Lower lobe of right lung (tissue), 2 donors: Measurements from ENCODE around the gene SLC6A19. TPM values are rescaled to one million over a fixed set of nuclear protein-coding genes. Genes with fewer than 3 reads are reported as not detected.

Experiments used
- ATAC-seq, 2 donors: fragments of 200-7000 bp; cut with Tn5 transposase; one replicate each; pipeline ENCODE4 v1.9.1; 2020 to 2022; ENCODE audit warnings: mild to moderate bottlenecking in 2 of 2, moderate library complexity in 2 of 2
- DNase-seq: peaks from one replicate; pipeline ENCODE4 v3.0.0-alpha.2; 2020
- H3K27ac ChIP-seq: fragments of 200-600 bp; one replicate; pipeline ENCODE4 v1.8.0; 2022
- H3K27me3 ChIP-seq: fragments of 200-600 bp; one replicate; pipeline ENCODE4 v1.8.0; 2022; ENCODE audit warnings: low read depth
- H3K36me3 ChIP-seq: fragments of 200-600 bp; one replicate; pipeline ENCODE4 v1.8.0; 2022; ENCODE audit warnings: mild to moderate bottlenecking
- H3K4me1 ChIP-seq: fragments of 200-600 bp; one replicate; pipeline ENCODE4 v1.8.0; 2022
- H3K4me3 ChIP-seq: fragments of 200-600 bp; one replicate; pipeline ENCODE4 v1.8.0; 2022; ENCODE audit warnings: mild to moderate bottlenecking
- H3K9me3 ChIP-seq: fragments of 200-600 bp; one replicate; pipeline ENCODE4 v1.8.0; 2022
- intact Hi-C: fragments of 100-400 bp; cut with DNase I; formaldehyde crosslinking; loops from one replicate; pipeline ENCODE4 v1.11.0; 2022
- total RNA-seq: library from RNA; stranded (reverse); fragmentation: NEBNext Ultra II Directional; extraction: Animal tissue kit (Norgen Biotek cat#: 25700); gene quantifications from one replicate; pipeline ENCODE4 v1.2.1, GENCODE V29; 2021
- TF ChIP-seq, protein P1 (sequence below): fragments of 200-600 bp; IDR thresholded peaks from one replicate; pipeline ENCODE4 v1.8.0; 2022; ENCODE audit warnings: antibody characterized with exemption, mild to moderate bottlenecking
- donor health status: DM: no; HTN: yes; CAD: no; lungs with severe emphysema.

Gene SLC6A19
- total RNA-seq, 1 donor from 2014 or later = not detected

DNA sequence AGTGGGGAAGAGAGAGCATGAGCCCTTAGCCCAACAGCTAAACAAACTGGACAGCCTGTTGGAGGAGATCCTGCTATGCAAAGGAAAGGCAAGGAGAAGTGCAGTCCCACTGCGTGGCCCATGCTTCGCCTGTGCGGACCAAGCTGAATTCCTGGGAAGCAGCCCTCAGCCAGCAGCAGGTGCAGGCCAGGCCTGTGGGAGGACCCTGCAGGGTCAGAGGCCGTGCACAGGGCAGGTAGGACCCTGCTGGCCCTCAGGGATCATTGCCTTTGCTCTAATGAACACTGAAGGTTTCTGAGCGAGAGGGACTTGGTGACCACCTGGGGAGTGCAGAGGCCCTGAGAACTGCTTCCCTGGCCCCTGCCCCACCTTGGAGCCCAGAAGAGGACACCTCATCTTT, 6.0 kb upstream of the SLC6A19 start:
- H3K4me1 ChIP-seq = no peaks in the 10 kb centered on the region
- H3K27ac ChIP-seq = no peak overlapping the region
- H3K9me3 ChIP-seq = no peaks in the 10 kb centered on the region
- no peaks in the 10 kb centered on the region for H3K36me3 ChIP-seq
- intact Hi-C loops = no loop called here
- TF ChIP-seq, protein P1, sequence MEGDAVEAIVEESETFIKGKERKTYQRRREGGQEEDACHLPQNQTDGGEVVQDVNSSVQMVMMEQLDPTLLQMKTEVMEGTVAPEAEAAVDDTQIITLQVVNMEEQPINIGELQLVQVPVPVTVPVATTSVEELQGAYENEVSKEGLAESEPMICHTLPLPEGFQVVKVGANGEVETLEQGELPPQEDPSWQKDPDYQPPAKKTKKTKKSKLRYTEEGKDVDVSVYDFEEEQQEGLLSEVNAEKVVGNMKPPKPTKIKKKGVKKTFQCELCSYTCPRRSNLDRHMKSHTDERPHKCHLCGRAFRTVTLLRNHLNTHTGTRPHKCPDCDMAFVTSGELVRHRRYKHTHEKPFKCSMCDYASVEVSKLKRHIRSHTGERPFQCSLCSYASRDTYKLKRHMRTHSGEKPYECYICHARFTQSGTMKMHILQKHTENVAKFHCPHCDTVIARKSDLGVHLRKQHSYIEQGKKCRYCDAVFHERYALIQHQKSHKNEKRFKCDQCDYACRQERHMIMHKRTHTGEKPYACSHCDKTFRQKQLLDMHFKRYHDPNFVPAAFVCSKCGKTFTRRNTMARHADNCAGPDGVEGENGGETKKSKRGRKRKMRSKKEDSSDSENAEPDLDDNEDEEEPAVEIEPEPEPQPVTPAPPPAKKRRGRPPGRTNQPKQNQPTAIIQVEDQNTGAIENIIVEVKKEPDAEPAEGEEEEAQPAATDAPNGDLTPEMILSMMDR = no peak
- DNase-seq (peak; percentile 24), ATAC-seq (peak in 1 of 2 donors; percentile 28)
- peaks cover 16% of the 10 kb centered on the region for H3K27me3 ChIP-seq
- no peak overlapping the region for H3K4me3 ChIP-seq

DNA sequence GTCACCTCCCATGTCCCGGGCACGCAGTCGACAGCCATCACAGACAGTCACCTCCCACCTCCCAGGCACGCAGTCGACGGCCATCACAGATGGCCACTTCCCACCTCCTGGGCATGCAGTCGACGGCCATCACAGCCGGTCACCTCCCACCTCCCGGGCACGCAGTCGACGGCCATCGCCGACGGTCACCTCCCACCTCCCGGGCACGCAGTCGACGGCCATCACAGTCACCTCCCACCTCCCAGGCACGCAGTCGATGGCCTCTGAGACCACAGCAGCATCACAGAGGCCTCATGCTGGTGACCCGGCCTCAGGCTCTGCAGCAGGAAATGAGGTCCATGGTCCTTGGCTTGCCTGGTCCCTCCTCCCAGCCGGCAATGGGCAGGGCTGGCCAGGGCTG, 5.5 kb upstream of the SLC6A19 start:
- DNase-seq = no peak
- no peak for ATAC-seq

DNA sequence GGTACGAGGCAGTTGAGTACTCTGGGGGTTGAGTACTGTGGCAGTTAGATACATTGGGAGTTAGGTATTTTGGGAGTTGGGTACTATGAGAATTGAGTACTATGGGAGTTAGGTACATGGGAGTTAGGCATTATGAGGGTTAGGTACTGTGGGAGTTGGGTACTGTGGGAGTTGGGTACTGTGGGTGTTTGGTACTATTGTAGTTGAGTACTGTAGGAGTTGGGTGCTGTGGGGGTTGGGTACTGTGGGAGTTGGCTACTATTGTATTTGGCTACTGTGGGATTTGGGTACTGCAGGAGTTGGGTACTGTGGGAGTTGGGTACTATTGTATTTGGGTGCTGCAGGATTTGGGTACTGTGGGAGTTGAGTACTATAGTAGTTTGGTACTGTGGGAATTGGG, 4.8 kb upstream of the SLC6A19 start:
- Histone ChIP-seq H3K27me3 (peaks cover 21% of the 10 kb centered on the region), H3K36me3 (no peaks in the 10 kb centered on the region), H3K9me3 (no peaks in the 10 kb centered on the region), H3K27ac (no peak overlapping the region), H3K4me1 (no peaks in the 10 kb centered on the region), H3K4me3 (no peak overlapping the region)
- ATAC-seq = no peak
- intact Hi-C loops = no loop called here
- no peak for DNase-seq
- TF ChIP-seq, protein P1 = no peak

More for the DNA sequence above, 5.5 kb upstream of the SLC6A19 start:
- Histone ChIP-seq H3K27ac (no peak overlapping the region), H3K4me3 (no peak overlapping the region), H3K4me1 (no peaks in the 10 kb centered on the region), H3K27me3 (peaks cover 18% of the 10 kb centered on the region), H3K36me3 (no peaks in the 10 kb centered on the region), H3K9me3 (no peaks in the 10 kb centered on the region)
- TF ChIP-seq, protein P1 = no peak
- intact Hi-C loops = no loop called here

DNA sequence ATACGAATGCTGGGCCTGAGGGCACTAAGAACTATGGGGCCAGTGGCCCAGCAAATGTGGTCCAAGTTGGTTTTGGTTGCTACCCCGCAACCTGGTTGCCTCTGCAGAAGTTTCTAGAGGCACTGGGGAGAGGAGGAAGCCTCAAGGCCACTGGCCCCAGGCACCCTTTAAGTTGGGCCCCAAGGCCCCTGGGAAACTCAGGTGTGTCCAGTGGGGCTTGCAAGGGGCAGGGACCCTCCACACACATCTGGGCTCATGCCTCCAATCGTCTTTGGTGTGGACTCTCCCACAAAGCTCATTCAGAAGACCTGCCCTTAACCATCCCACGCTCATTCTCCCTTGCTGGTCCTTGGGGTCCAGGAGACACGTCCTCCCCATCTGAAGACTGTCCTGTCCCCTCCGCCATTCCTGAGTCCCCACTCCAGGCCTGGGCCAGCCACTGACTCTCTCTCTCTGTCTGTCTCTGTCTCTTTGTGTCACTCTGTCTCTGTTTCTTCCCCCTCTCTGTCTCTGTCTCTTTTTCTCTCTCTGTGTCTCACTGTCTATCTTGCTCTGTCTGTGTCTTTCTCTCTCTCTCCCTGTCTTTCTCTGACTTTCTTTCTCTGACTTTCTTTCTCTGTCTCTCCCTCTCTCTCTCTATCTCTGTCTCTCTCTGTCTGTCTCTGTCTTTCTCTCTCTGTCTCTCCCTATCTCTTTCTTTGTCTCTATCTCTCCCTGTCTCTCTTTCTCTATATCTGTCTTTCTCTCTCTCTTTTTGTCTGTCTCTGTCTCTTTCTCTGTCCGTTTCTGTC, 3.3 kb upstream of the SLC6A19 start:
- no peak overlapping the region for H3K27ac ChIP-seq
- H3K36me3 ChIP-seq = no peaks in the 10 kb centered on the region
- H3K4me3 ChIP-seq = no peak overlapping the region
- intact Hi-C loops = no loop called here
- H3K4me1 ChIP-seq = no peaks in the 10 kb centered on the region
- no peaks in the 10 kb centered on the region for H3K9me3 ChIP-seq
- H3K27me3 ChIP-seq = peaks cover 21% of the 10 kb centered on the region
- ATAC-seq = no peak
- DNase-seq = peak; percentile 20
- TF ChIP-seq, protein P1 = no peak

DNA sequence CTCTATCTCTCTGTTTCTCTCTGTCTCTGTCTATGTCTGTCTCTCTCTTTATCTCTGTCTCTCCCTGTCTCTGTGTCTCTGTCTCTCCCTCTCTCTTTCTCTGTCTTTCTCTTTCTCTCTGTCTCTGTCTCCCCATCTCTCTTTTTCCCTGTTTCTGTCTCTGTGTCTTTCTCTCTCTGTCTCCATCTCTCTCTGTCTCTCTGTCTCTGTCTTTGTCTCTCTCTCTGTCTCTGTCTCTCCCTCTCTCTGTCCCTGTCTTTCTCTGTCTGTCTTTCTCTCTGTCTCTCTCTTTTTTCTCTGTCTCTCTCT, 2.1 kb upstream of the SLC6A19 start:
- intact Hi-C loops = no loop called here
- TF ChIP-seq, protein P1 = no peak
- Histone ChIP-seq H3K4me1 (peaks cover 4% of the 10 kb centered on the region), H3K36me3 (no peaks in the 10 kb centered on the region), H3K4me3 (no peak overlapping the region), H3K27ac (no peak overlapping the region), H3K27me3 (peaks cover 21% of the 10 kb centered on the region), H3K9me3 (no peaks in the 10 kb centered on the region)
- DNase-seq = no peak
- no peak for ATAC-seq
